Lower leg skin (tissue), 3 donors: ENCODE data around the gene ASXL1.

Source experiments
- CTCF ChIP-seq, 3 donors: fragments of 450-650 bp; IDR thresholded peaks; one replicate each; pipeline ENCODE4 v1.5.1; 2016; ENCODE audit warnings: antibody characterized with exemption in 3 of 3, mild to moderate bottlenecking in 3 of 3, moderate library complexity in 2 of 3
- POLR2A ChIP-seq, 2 donors: fragments of 450-650 bp; IDR thresholded peaks; one replicate each; pipeline ENCODE4 v1.6.1; 2016 to 2017; ENCODE audit warnings: antibody characterized with exemption in 2 of 2, mild to moderate bottlenecking in 1 of 2, moderate library complexity in 1 of 2

DNA sequence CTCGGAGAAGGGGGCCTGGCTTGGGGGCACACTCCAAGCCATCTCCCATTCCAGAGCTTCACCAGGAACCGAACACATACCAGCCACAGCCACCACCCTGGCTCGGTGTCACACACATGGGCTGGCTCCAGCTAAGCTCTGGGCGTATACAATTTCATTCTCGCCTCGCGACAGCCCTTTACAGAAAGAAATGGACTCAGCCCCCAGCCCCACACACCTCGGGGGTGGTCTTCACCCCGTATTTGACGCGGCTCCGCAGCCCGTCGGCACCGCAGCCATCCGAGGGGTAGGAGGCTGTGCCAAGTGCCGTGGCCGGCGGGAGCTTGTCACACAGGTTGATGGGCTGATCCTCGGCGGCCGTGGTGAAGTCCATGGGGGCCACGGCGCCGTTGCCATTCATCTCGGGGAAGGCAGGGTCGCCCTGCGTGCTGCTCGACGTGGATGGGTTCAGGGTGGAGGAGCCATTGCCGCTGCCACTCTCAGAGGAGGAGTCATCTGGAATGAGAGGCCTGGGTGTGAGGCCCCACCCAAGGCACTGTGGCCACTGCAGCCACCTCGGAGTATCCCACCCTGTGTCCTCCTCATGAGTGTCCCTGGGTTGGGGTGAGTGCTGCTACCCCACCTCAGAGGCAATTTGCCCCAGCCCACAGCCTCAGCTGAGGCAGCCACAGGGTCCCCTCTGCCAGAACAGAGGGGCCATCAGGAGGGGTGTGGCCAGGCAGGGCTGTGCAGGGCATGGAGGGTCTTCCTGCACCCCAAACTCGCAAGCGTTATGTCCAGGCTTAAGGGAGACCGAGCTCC lies 98.0 kb downstream of the ASXL1 start:
- no peak for TF ChIP-seq CTCF (IDR thresholded peaks at IDR 0.05)
- TF ChIP-seq POLR2A (IDR thresholded peaks at IDR 0.05), result no peak
